Measurements from ENCODE around the gene CDH5.

Gene CDH5

GRCh38 chr16:66395806-66396555 lies 29.5 kb downstream of the CDH5 start:
- DNase-seq: no peak

DNA sequence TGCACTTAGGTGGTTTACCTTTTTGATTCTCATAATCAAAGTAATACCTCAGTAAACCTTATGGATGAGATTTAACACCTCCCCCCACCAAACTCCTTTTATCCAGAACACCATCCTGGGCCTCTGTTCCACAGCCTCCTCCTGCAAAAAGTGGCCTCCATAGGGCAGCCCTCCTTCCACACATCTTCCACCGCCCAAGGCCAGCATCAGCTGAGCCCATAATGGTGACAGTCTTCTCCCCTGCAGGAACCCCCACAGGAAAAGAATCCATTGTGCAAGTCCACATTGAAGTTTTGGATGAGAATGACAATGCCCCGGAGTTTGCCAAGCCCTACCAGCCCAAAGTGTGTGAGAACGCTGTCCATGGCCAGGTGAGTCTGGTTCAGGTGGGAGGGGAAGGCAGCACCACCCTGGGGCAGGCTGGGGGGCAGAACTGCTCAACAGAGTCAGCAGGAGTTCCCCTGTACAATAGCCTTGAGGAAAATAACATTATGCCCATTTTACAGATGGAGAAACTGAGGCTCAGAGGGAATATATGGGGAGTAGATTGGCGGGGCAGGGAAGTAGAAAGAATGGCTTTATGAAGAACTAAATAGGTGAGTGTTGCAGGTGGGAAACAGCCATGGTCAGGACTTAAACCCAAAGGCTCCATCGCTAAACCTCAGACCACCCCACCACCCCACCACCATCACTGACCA lies 31.4 kb downstream of the CDH5 start:
- DNase-seq: no peak

DNA sequence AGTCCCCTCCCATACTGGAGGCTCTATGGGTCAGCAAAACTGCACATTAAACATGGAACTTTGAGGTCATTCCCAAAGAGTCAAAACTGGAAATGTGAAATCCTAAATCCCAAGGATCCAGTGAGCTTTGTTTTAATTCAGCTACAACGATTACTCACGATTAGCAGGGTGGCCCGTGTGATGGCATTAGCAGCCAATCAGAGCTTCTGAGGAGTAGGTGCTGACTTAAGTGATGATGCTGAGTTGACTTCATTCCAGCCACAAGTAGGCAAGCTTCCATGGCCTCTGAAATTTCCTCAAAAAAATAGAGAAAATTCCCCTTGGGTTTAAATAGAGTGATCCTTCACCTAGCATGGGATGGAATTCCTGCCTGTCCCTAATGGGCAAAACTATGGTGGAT lies 32.5 kb downstream of the CDH5 start:
- no peak for DNase-seq

GRCh38 chr16:66399930-66400329 lies 33.4 kb downstream of the CDH5 start:
- no peak for DNase-seq

- DNase-seq: no peak
Measured at GRCh38 chr16:66400503-66401380, 34.3 kb downstream of the CDH5 start.

GRCh38 chr16:66401610-66402009 lies 35.1 kb downstream of the CDH5 start:
- DNase-seq: no peak

DNA sequence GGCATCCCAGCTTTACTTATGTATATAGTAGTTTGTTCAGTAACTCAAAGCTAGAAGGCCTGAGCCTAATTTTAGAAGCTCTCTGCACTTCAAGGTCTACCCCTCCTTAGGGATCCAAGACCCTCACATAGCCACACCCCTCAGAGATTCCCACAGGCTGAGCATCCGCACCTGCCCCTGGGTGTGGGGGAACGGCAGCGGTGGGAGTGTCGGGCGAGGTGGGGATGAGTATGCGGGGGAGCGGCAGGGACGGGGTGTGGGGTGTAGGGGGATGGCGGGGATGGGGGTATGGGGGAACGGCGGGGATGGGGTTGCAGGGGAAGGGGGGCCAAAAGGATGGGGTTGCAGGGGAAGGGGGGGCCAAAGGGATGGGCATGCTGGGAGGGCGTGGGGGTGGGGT lies 35.7 kb downstream of the CDH5 start:
- no peak for DNase-seq

DNA sequence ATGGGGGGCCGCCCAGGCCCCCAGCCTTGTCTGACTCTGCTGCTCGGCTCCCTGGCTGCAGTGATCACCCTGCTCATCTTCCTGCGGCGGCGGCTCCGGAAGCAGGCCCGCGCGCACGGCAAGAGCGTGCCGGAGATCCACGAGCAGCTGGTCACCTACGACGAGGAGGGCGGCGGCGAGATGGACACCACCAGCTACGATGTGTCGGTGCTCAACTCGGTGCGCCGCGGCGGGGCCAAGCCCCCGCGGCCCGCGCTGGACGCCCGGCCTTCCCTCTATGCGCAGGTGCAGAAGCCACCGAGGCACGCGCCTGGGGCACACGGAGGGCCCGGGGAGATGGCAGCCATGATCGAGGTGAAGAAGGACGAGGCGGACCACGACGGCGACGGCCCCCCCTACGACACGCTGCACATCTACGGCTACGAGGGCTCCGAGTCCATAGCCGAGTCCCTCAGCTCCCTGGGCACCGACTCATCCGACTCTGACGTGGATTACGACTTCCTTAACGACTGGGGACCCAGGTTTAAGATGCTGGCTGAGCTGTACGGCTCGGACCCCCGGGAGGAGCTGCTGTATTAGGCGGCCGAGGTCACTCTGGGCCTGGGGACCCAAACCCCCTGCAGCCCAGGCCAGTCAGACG lies 36.2 kb downstream of the CDH5 start:
- no peak for DNase-seq

DNA sequence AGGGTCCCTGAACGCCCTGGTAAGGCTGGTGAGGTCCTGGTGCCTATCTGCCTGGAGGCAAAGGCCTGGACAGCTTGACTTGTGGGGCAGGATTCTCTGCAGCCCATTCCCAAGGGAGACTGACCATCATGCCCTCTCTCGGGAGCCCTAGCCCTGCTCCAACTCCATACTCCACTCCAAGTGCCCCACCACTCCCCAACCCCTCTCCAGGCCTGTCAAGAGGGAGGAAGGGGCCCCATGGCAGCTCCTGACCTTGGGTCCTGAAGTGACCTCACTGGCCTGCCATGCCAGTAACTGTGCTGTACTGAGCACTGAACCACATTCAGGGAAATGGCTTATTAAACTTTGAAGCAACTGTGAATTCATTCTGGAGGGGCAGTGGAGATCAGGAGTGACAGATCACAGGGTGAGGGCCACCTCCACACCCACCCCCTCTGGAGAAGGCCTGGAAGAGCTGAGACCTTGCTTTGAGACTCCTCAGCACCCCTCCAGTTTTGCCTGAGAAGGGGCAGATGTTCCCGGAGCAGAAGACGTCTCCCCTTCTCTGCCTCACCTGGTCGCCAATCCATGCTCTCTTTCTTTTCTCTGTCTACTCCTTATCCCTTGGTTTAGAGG lies 37.1 kb downstream of the CDH5 start:
- DNase-seq: no peak

GRCh38 chr16:66405057-66405783 lies 38.7 kb downstream of the CDH5 start:
- no peak for DNase-seq

- peak; percentile 26 for DNase-seq
Measured at GRCh38 chr16:66406534-66407221, 40.2 kb downstream of the CDH5 start.

DNA sequence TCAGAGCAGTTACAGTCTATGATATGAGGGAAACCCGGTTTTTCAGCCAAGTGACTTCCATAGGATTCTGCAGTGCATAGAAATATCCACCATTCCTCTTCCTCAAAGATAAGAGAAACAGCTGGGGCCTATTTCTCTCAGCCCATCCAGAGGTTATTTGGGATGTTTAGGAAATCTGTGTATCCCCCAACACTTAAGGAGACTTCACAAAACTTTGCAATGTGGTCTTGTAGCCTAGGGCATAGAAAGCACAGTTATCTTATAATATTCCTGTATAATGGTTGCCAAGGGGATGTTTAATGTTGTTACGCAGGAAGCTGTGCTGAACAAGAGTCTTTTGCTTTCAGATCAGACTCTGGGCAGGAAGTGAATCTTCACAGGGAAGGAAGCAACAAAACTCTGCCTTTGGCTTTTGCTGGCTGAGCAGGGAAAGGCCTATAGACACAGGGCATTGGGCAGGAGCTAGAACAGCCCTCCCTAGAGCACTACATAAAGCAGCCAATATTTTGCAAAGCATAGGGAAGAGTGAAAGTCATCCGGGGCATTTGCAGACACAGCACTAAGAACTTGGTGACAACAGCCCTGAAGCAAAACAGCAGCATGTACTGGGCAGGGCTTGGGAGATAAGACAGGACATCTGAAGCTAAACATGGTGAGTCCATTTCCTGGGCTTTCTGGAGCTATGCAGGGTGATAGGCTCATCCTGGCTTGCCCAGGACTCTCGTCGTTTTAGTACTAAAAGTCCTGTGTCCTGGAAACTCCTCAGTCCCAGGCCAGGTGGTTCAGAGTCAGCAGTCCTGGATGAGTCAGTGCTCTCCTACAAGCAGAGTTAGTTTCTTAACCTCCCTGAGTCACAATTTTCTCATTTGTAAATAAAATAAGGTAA lies 41.9 kb downstream of the CDH5 start:
- DNase-seq: no peak

GRCh38 chr16:66409156-66409555 lies 42.7 kb downstream of the CDH5 start:
- DNase-seq: no peak

DNA sequence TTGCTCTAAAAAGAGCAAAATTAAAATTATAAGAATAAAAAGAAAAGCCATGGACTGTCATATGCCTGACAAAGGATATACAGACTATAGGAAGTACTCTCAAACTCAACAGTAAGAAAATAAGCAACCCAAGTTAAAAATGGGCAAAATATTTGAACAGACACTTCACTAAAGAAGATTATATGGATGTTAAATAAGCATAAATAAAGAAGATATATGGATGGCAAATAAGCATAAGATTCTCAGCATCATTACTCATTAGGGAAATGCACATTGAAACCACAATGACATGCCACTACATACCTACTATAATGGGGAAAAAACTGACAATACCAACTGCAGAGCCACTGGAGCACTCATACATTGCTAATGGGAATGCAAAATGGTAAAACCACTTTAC lies 45.7 kb downstream of the CDH5 start:
- DNase-seq: no peak

DNA sequence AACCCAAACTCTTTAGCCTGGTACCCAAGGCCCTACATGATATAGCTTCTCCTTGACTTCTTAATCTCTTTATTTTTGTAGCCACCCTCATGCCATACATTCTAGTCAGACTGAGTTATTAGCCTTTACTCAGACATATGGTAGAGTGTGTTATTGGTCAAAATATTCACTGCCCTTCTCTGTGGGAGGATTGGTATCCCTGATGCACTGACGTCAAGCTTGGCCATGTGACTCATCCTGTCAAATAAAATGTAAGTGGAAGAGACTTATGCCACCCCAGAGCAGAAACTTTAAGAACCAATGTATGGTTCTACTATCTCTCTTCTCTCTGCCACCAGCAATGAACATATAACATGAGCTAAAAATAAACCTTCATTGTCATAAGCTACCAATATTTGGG lies 48.4 kb downstream of the CDH5 start:
- no peak for DNase-seq

GRCh38 chr16:66416136-66416535 lies 49.6 kb downstream of the CDH5 start:
- DNase-seq: no peak

- no peak for DNase-seq
Measured at GRCh38 chr16:66416939-66417700, 50.6 kb downstream of the CDH5 start.

DNA sequence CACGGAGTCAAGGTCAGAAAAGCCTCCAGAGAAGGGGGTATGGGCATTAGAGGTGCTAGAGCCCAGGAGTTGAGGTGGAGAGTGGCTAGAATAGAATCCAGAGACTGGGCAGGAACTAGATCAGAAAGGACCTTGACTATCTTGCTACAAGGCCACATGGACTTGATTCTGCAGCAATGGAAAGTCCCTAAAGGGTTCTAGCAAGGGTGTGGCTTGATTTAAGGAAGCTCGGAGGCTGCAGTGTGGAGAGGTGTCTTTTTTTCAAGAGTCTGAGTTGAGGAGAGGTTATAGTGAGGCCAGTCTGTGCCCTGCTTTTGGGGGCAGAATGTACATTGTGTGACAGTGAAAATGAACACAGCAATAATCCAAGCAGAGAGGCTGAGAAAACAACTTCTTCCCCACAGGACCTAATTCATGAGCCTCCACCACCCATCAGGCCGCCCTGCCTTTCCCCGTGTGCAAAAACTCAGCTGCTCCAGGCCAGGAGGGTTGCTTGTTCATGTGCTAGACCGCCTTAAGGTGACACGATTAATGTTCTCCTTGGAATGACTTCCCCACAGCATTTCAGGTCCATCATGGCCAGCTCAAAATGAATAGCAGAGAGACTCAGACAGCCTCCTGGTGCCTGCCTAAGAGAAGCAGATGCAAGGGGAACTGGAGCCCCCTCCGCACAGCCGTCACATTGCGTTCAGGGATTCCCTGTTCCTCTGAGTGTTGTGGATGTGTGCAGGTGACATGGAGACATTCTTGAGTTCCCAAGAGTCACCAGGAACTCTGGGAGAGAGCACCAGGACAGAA lies 51.9 kb downstream of the CDH5 start:
- no peak for DNase-seq

GRCh38 chr16:66419527-66419926 lies 53.0 kb downstream of the CDH5 start:
- DNase-seq: no peak

Data from NCI-H1105 treated with DMSO at 0.1 percent for 48 hours (cell line).